SK-N-SH (cell line): ENCODE measurements around the gene MYNN. TPM values are rescaled to one million over a fixed set of nuclear protein-coding genes. Genes with fewer than 3 reads are reported as not detected.

ENCODE experiments used
- CTCF ChIA-PET: fragments of 300-600, 350-600 bp; formaldehyde crosslinking; extraction: SDS; loops from one replicate; lab custom pipeline; 2021; lab: Yijun Ruan, JAX
- POLR2A ChIA-PET: fragments of 350-600 bp; sonication (Branson Sonifier 250); formaldehyde crosslinking; extraction: SDS; loops from one replicate; lab custom pipeline; 2020; ENCODE audit warnings: antibody characterized with exemption, inconsistent platforms; lab: Yijun Ruan, JAX
- DNase-seq: peaks from one replicate; pipeline ENCODE4 v3.0.0; 2012
- H2AFZ ChIP-seq: fragments of 200-600 bp; sonication (generic); 2 replicates; pipeline ENCODE4 v1.8.1; 2016; ENCODE audit warnings: antibody characterized with exemption, mild to moderate bottlenecking, low read depth
- H3F3A ChIP-seq: fragments of 200-600 bp; sonication (generic); replicated peaks from 2 replicates; pipeline ENCODE3; 2016; ENCODE audit warnings: antibody characterized with exemption, mild to moderate bottlenecking; ENCODE audit not compliant: insufficient read depth
- H3K27ac ChIP-seq, 2 experiments: fragments of 200-500 bp in 1 of 2; fragments of 200-600 bp in 1 of 2; sonication (Bioruptor generic) in 1 of 2; sonication (generic), shearing (Covaris generic) in 1 of 2; 2 replicates each; pipeline versions ENCODE4 v1.5.1 to v1.6.1; 2014 to 2016; ENCODE audit warnings: low read depth in 2 of 2, inconsistent platforms in 1 of 2, low read length in 1 of 2, mild to moderate bottlenecking in 1 of 2, mixed read lengths in 1 of 2
- H3K27me3 ChIP-seq: fragments of 200-600 bp; sonication (generic), shearing (Covaris generic); 2 replicates; pipeline ENCODE4 v1.6.1; 2016; ENCODE audit warnings: mixed run types; ENCODE audit not compliant: insufficient read depth
- H3K36me3 ChIP-seq, 2 experiments: fragments of 200-500 bp in 1 of 2; fragments of 200-600 bp in 1 of 2; sonication (Bioruptor generic) in 1 of 2; sonication (generic) in 1 of 2; replicated peaks in 1 of 2; 2 replicates each; pipeline versions ENCODE3 to v1.5.1; 2014 to 2016; ENCODE audit warnings: low read length in 1 of 2, mild to moderate bottlenecking in 1 of 2; ENCODE audit not compliant: insufficient read depth in 2 of 2, control insufficient read depth in 1 of 2
- H3K4me1 ChIP-seq, 2 experiments: fragments of 200-500 bp in 1 of 2; fragments of 200-600 bp in 1 of 2; sonication (Bioruptor generic) in 1 of 2; sonication (generic), shearing (Covaris generic) in 1 of 2; 2 replicates each; pipeline versions ENCODE4 v1.5.1 to v1.6.1; 2014 to 2016; ENCODE audit warnings: low read depth in 1 of 2, low read length in 1 of 2, mixed run types in 1 of 2; ENCODE audit not compliant: insufficient read depth in 2 of 2, control insufficient read depth in 1 of 2
- H3K4me2 ChIP-seq: fragments of 200-600 bp; sonication (generic), shearing (Covaris generic); 2 replicates; pipeline ENCODE4 v1.6.1; 2017; ENCODE audit warnings: mixed run types
- H3K4me3 ChIP-seq, 2 experiments: fragments of 200-500 bp in 1 of 2; fragments of 200-600 bp in 1 of 2; sonication (Bioruptor generic) in 1 of 2; sonication (generic), shearing (Covaris generic) in 1 of 2; 2 replicates each; pipeline versions ENCODE4 v1.5.1 to v1.8.1; 2014 to 2016; ENCODE audit warnings: low read depth in 2 of 2, inconsistent platforms in 1 of 2, low read length in 1 of 2, mild to moderate bottlenecking in 1 of 2, mixed read lengths in 1 of 2, moderate library complexity in 1 of 2
- H3K79me2 ChIP-seq: fragments of 200-600 bp; sonication (generic); 2 replicates; pipeline ENCODE4 v1.8.1; 2017; ENCODE audit warnings: mild to moderate bottlenecking; ENCODE audit not compliant: insufficient read depth
- H3K9ac ChIP-seq: fragments of 200-600 bp; sonication (generic); 2 replicates; pipeline ENCODE4 v1.6.1; 2017; ENCODE audit warnings: mixed run types
- H3K9me2 ChIP-seq: fragments of 200-600 bp; sonication (generic); 2 replicates; pipeline ENCODE4 v1.6.1; 2017; ENCODE audit warnings: mixed run types
- H3K9me3 ChIP-seq: fragments of 200-600 bp; sonication (generic); 2 replicates; pipeline ENCODE4 v1.6.1; 2017; ENCODE audit warnings: mixed run types, mild to moderate bottlenecking, moderate library complexity
- H4K20me1 ChIP-seq: fragments of 200-600 bp; sonication (generic); 2 replicates; pipeline ENCODE4 v1.6.1; 2017; ENCODE audit warnings: mild to moderate bottlenecking, mixed run types; ENCODE audit not compliant: insufficient read depth
- ELF1 ChIP-seq: IDR thresholded peaks from 2 replicates; pipeline ENCODE4 v1.4.0; 2012
- EP300 ChIP-seq, 2 experiments: IDR thresholded peaks; 2 replicates each; pipeline versions ENCODE4 v1.4.0 to v1.6.1; 2012; ENCODE audit warnings: borderline replicate concordance in 1 of 2, low read depth in 1 of 2, low read length in 1 of 2
- FOSL2 ChIP-seq: IDR thresholded peaks from 2 replicates; pipeline ENCODE4 v1.4.0; 2012; ENCODE audit warnings: low read depth, mild to moderate bottlenecking, moderate library complexity, borderline replicate concordance
- GABPA ChIP-seq: IDR thresholded peaks from 2 replicates; pipeline ENCODE4 v1.4.0; 2012; ENCODE audit warnings: low read depth, mild to moderate bottlenecking
- GATA2 ChIP-seq: sonication (generic); formaldehyde crosslinking; IDR thresholded peaks from 2 replicates; pipeline ENCODE4 v1.5.0; 2020; ENCODE audit warnings: mild to moderate bottlenecking, missing genetic modification reagents
- REST ChIP-seq: IDR thresholded peaks from 2 replicates; pipeline ENCODE4 v1.6.1; 2012; ENCODE audit warnings: mild to moderate bottlenecking, low read depth, low read length, moderate library complexity
- TAF1 ChIP-seq: IDR thresholded peaks from 2 replicates; pipeline ENCODE4 v1.6.1; 2012; ENCODE audit warnings: low read depth, mild to moderate bottlenecking, low read length, moderate library complexity, borderline replicate concordance
- TEAD4 ChIP-seq: IDR thresholded peaks from 2 replicates; pipeline ENCODE4 v1.4.0; 2012; ENCODE audit warnings: mild to moderate bottlenecking, borderline replicate concordance; ENCODE audit not compliant: insufficient read depth
- ZBTB33 ChIP-seq: IDR thresholded peaks from 2 replicates; pipeline ENCODE4 v1.4.0; 2012; ENCODE audit warnings: low read depth, borderline replicate concordance
- WGBS: methylation state at CpG from one replicate; pipeline ENCODE4 v1.1.6; 2017; ENCODE audit warnings: low lambda C conversion rate; 5-methylcytosine and 5-hydroxymethylcytosine counted together
- polyA plus RNA-seq, 3 experiments: library from polyadenylated mRNA; depleted of rRNA; stranded (reverse); fragments of >200 nt; gene quantifications; 2 replicates each; pipeline ENCODE4 v1.2.3, GENCODE V29; 2012

MYNN gene
- polyA plus RNA-seq, 1 of the 3 experiments (the other 2 are of a cell fraction) = 9.7 TPM

DNA sequence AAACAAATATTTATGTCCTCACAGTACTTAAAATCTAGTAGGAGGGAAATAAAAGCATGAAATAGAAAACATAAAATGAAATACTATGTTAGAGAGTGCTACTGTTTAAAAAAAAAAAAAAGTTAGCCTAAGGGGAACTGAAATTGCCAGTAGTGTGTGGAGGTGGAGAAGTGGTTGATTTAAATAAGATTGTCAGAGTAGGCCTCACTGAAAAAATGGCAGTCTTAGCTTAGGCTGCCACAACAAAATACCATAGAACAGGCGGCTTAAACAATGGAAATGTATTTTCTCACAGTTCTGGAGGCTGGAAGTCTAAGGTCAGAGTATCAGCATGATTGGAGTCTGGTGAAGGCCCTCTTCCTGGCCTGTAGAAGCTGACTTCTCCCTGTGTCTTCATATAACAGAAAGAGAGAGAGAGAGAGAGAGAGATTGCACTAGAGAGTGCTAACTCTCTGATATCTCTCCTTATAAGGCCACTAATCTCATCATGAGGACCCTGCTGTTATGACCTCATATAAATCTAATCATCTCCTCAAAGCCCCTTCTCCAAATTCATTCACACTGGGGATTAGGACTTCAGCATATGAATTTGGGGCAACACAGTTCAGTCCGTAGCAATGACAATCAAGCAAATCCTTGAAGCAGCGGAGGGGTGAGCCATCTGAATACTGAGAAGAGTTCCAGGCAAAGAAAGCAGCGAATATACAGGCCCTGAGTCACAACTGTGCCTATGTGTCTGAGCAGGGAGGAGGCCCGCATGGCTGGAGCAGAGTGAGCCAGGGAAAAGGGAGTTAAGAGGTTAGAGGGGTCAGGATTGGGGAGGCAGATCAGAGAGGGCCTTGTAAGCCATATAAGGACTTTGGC, 63.1 kb downstream of the MYNN start:
- CTCF ChIA-PET = no interaction called here

More for the DNA sequence above, 63.1 kb downstream of the MYNN start:
- no peak for DNase-seq
- Histone ChIP-seq H2AFZ (peak overlapping the region; percentile 51; the same call in 1 of the 2 replicates), H3K27ac (no peak overlapping the region), H3K4me3 (no peak overlapping the region), H3K4me1 (peaks cover 0 to 4% of the 10 kb centered on the region in 2 experiments; a peak in 1 of 4 replicates), H4K20me1 (no peaks in the 10 kb centered on the region), H3K9ac (no peak overlapping the region), H3K27me3 (no peaks in the 10 kb centered on the region), H3K79me2 (no peaks in the 10 kb centered on the region), H3K36me3 (no peaks in the 10 kb centered on the region), H3K4me2 (no peak overlapping the region), H3F3A (no peaks in the 10 kb centered on the region), H3K9me2 (no peaks in the 10 kb centered on the region), H3K9me3 (no peaks in the 10 kb centered on the region)
- POLR2A ChIA-PET = no interaction called here
- TF ChIP-seq ELF1 (no peak), TAF1 (no peak), EP300 (IDR thresholded peaks at IDR 0.05; ENCODE audit: borderline replicate concordance in 1 of 2, low read depth in 1 of 2, low read length in 1 of 2) (no peak), GABPA (no peak), TEAD4 (no peak), ZBTB33 (no peak), REST (no peak), GATA2 (CRISPR knock-in tag) (no peak), FOSL2 (no peak)
- WGBS = 69% methylated on average over 5 of the region's 5 CpGs
